ENCODE data around the gene C6orf89.
A peak's percentile ranks its signal among the peaks of the same experiment; 100 is the strongest.

The C6orf89 gene

DNA sequence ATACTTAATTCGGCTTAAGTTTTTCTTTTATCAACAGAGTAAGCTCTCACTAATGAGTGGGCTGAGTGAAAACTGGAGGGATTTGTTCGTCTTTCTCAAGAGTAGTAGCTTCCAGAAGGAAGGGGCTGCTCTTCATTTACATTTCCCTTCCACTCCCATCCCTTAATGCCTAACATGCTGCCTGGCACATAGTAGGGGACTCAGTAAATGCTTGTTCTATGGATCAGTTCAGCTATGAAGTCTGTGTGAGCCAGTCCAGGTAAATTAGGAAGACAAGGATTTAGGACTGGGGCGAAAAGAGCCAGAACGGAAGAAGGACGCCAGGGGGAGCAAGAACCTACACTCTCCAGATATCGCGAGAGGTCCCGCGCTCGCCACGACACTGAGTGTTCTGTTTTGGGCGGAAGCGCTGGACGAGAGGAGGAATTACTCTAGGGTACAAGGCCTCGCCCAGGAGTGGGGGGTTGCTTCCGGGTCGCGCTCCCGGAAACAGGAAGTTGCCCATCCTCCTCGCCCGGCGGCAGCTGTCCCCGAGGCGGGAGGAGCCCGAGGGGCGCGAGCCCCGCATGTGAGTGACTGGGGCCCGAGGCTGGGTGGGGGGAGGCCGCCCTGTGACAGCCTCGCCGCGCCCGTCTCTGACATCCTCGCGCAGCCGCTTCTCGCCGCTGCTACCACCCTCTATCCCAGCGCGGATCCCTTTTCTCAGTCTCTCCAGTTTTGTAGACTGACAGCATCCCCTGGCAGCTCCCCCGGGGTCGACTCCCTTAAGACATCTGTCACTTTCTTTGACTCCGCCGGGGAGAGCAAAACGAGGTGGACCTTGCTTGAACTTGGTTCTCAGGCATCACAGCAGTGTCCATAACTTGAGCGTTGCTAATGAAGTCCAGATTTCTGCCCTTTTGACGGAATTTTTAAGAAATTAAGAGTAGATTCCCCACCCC lies at the start of gene C6orf89:
Gene C6orf89, plus strand, starts transcription at position 492 of the 941 bp plus-strand sequence. CDS start 13,493 bp downstream, outside the sequence.
- peak; percentile 93 for DNase-seq

DNA sequence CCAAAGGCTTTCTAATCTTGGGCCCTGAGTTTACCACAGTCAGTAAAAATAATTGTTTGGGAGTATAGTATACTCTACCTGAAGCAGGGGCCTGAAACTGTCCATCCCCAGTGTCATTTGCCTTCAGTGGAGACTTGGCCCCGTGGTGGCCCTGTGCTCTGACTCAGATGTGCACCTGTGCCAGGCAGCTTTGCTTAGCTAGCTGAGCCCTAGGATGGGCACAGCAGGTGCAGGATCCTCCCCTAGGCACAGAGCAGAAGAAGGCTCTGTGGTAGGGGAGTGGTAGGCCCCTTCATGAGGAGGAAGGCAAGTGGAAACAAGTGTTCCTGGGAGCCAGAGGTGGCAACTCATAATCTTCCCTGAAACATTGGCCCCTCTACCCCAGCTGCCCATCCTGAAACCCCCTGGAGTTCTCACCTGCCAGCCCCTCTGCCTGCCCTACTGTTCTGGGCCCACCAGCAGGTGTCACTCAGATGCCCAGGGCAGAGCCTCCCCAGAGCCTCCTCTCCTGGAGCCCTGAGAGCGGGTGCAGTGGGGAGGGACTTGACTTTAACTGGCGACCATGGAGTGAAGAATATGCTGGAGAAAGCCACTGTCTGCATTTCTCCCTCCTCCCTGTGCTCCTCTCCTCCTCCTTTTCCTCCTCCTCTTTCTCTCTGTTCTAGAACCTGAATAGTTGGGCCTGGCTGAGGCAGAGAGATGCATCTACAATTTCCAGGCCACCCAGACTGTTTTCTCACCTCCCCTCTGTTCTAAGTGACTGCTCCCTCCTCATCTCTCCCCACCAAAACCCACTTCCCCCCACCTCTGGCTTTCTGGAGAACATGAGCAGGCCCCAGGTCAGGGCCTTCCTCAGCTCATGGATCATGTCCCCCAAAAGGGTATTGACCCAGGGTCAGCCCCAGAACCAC lies 49.4 kb upstream of the C6orf89 start:
- DNase-seq, result no peak

DNA sequence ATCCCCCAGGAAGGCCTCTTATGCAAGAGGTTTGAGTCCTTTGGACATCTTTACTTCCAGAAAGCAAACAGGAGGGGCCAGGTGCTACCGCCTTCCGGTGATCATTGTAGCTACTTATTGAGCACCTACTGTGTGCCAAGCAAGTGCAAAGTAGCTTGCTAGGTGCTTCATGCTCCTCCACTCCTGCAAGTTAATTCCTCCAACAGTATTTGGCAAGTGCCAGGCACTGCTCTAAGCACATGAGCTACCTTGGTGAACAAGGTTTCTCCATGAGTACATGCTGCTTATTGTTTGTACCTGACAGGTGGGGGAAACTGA lies 48.8 kb upstream of the C6orf89 start:
- DNase-seq, result no peak

DNA sequence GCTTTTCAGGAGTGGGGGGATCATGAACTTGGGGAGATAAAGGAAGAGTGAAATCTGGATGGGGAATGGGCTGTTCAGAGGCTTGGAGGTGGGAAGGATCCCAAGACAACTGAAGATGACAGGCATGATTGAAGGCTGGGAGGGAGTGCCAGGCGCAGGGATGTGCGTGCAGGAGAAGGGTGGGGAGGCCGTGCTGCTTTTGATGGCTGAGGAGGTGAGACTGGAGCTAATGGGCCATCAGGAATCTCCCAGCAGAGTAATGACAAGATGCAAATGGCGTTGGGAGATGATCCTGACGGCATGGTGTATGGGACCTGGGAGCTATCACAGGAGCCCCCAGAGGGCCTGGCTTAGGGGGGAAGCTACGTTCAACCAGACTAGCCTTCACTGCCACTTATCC lies 48.1 kb upstream of the C6orf89 start:
- no peak for DNase-seq

- no peak for DNase-seq
These were observed 46.6 kb upstream of the C6orf89 start, which contains the start of gene CPNE5 for GRCh38 chr6:36838896-36839748. CPNE5 (minus strand) TSS chr6:36839444; CDS start chr6:36839377, 67 bp downstream.

DNA sequence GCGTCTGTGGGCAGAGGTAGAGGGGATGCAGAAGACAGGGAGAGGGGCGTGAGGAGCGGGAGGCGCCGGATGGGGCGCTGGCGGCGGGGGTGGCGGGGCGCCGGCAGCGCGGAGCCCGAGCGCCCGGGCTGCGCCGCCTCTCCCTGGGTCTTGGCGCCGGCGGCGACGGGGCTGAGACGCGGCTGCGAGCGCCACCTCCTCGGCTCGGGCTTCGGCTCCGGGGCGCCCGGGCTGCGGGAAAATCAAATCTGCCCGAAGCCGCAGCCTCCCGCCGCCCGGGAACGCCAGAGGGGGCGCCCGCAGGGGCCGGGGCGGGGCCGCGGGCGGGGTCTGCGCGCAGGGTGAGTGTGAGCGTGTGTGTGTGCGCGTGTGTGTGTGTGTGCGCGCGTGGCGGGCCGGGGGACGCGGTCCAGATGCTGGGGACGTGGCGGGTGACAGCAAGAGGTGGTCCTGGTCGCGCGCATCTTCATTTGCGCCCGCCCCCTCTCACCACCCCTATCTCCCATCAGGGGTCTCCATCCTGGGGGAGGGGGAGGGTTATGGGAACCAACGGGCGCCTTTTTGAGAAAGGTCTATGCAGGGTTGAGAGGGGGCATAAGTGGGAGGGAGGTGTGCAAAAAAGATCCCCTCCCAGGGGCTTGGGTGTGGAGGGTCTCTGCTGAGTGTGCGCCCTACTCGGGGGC lies 45.9 kb upstream of the C6orf89 start:
- peak; percentile 66 for DNase-seq

DNA sequence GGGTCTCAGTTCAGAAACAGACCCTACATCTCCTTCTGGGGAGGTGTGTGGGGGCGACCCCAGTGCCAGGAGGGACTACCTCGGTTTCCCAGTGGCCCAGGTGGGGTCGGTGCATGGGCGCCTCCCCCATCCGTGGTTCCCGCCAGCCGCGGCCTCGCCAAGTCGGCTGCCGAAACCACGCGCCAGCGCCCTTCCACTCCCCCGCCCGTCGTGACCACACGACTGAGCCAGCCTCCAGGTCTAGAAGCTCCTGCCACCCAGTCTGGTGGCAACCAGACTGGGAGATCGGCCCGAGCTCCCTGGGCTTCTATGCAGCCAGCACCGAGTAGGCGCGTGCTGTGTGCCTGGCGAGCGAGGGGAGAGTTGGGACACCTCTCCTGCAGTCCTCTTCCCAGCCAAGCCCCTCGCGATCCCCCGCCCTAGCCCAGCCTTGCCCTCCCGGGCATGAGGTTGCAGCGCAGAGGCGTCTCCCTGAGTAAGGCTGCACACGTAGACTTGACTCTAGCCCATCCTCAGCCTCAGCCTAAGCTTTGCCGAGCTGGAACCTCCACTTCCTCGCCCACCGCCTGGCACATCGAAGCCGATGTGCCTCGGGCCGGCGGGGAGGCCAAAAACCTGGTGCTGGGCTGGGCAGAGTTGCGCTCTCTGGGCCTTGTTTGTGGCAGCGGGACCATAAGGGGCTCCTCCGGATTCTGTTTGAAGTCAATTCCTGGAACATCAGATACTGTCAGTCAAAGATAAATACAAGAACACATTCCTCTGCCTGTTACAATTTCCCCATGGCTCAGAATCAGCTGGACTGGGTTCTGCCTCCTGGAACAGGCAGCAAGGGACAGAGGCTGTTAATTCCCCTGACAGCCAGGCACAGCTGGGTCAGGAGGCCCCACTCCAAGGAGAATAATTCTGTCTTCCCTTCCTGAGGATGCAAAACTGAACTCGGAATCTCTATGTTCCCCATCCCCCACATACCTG lies 45.0 kb upstream of the C6orf89 start:
- DNase-seq, result peak; percentile 58

GRCh38 chr6:36841756-36842155 lies 44.0 kb upstream of the C6orf89 start:
- no peak for DNase-seq

GRCh38 chr6:36843170-36843569 lies 42.6 kb upstream of the C6orf89 start:
- DNase-seq, result no peak

GRCh38 chr6:36844232-36845170 lies 41.3 kb upstream of the C6orf89 start:
- no peak for DNase-seq

- no peak for DNase-seq
These were observed 40.5 kb upstream of the C6orf89 start for GRCh38 chr6:36845233-36845632.

DNA sequence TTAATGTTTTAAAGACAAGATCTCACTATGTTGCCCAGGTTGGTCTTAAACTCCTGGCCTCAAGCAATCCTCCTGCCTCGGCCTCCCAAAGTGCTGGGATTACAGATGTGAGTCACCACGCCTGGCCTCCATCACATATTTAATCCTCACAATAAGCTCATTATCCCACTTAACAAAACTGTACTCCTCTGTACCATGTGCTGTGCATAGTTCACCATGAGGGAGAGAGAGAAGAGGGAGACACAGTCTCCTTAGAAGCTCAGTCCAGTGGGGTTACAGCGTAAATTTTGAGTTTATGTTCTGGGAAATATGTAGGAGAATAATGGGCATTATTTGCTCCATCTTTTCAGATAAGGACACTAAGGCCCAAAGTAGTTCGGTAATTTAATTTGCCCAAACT lies 38.6 kb upstream of the C6orf89 start:
- no peak for DNase-seq

- no peak for DNase-seq
These were observed 37.8 kb upstream of the C6orf89 start for GRCh38 chr6:36847991-36848390.

- no peak for DNase-seq
These were observed 36.9 kb upstream of the C6orf89 start for GRCh38 chr6:36848658-36849441.

- DNase-seq, result no peak
These were observed 35.7 kb upstream of the C6orf89 start for GRCh38 chr6:36850021-36850420.

GRCh38 chr6:36851149-36851614 lies 34.6 kb upstream of the C6orf89 start:
- no peak for DNase-seq

DNA sequence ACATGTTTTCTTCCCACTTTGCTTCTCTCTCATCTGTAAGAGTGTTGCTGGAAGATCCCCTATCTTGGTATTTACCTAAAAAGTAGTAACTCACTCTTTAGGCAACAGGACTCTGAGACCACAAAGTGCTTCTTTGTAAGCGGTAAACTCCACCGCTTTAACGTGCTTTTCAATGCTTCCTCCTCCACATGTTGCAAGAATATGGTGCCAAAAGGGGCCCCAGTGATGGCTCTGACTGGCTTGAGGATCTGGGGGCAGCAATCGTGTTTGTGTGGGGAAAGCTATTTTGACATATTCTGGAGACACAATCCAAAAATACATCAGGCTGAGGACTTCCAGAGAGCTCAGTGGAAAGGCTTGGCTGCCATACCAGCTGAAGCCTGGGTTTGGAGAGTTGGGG lies 34.1 kb upstream of the C6orf89 start:
- DNase-seq, result no peak

DNA sequence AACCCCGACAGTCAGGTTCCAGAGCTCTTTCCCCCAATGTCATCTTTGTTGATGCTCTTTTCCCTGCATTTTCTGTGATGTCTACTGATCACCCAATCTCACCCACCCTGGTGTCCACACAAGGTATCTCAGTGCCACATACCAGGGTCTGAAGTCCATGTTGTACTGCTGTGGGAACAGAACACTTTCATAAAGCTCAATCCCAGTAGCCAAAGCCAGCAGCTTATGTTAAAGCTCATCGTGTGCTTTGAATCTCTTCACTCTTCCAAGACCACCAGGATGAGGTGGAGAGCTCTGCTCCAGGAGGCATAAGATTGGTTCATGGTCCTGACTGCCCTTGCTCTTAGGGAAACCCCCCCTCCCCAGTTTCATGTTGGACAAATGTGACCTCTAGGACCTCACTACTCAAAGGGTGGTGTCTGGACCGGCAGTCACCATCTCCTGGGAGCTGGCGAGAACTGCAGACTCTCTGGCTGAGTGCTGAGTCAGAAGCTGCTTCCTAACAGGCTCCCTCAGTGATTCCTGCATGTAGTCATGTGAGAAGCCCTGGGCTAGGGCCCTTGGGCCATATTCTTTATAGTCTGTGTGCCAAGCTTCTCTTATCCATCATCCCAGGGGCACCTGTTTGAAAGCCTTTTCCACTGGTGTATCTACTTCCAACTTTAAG lies 33.1 kb upstream of the C6orf89 start:
- DNase-seq, result no peak

All from activated T-cell treated with anti-CD3 and anti-CD28 coated beads, Interleukin-2, amount 50 U/mL, for 1 hour (primary cell).